Neural progenitor cell (in vitro differentiated cells): Measurements from ENCODE around the gene STRN. TPM values are rescaled to one million over a fixed set of nuclear protein-coding genes. Genes with fewer than 3 reads are reported as not detected.

Experiments
- DNase-seq: peaks from one replicate; pipeline ENCODE4 v3.0.0-alpha.2; 2016; ENCODE audit warnings: low spot score
- H2AFZ ChIP-seq: fragments of 200-600 bp; sonication (generic); replicated peaks from 2 replicates; pipeline ENCODE4 v1.6.1; 2016; ENCODE audit warnings: antibody characterized with exemption
- H3F3A ChIP-seq: fragments of 200-600 bp; sonication (generic); 2 replicates; pipeline ENCODE4 v1.6.1; 2016; ENCODE audit warnings: antibody characterized with exemption, low read depth
- H3K27ac ChIP-seq: fragments of 200-600 bp; sonication (generic); 2 replicates; pipeline ENCODE4 v1.5.1; 2016; ENCODE audit warnings: mild to moderate bottlenecking
- H3K27me3 ChIP-seq: fragments of 200-600 bp; sonication (generic); 2 replicates; pipeline ENCODE4 v1.6.1; 2016; ENCODE audit warnings: mild to moderate bottlenecking, moderate library complexity
- H3K36me3 ChIP-seq: fragments of 200-600 bp; sonication (generic); 2 replicates; pipeline ENCODE4 v1.5.1; 2016
- H3K4me1 ChIP-seq: fragments of 200-600 bp; sonication (generic); 2 replicates; pipeline ENCODE4 v1.6.1; 2016; ENCODE audit warnings: mixed run types
- H3K4me2 ChIP-seq: fragments of 200-600 bp; sonication (generic); 2 replicates; pipeline ENCODE4 v1.6.1; 2016
- H3K4me3 ChIP-seq: fragments of 200-600 bp; sonication (generic); 2 replicates; pipeline ENCODE4 v1.5.1; 2016
- H3K79me2 ChIP-seq: fragments of 200-600 bp; sonication (generic); 2 replicates; pipeline ENCODE4 v1.6.1; 2016; ENCODE audit warnings: low read depth
- H3K9ac ChIP-seq: fragments of 200-600 bp; sonication (generic); 2 replicates; pipeline ENCODE4 v1.6.1; 2016
- H3K9me3 ChIP-seq: fragments of 200-600 bp; sonication (generic); 2 replicates; pipeline ENCODE4 v1.5.1; 2016; ENCODE audit warnings: low read depth
- H4K20me1 ChIP-seq: fragments of 200-600 bp; sonication (generic); 2 replicates; pipeline ENCODE4 v1.6.1; 2016; ENCODE audit warnings: low read depth
- H3K27ac Mint-ChIP-seq: 3 replicates; pipeline ENCODE4 v1.8.0; 2021; ENCODE audit warnings: mixed read lengths
- H3K27me3 Mint-ChIP-seq: 2 replicates; pipeline ENCODE4 v1.8.0; 2022; ENCODE audit warnings: low read depth, mild to moderate bottlenecking, inconsistent platforms, moderate library complexity, mixed read lengths; ENCODE audit not compliant: insufficient read depth
- H3K36me3 Mint-ChIP-seq: 3 replicates; pipeline ENCODE4 v1.8.0; 2021; ENCODE audit warnings: mixed read lengths
- H3K4me1 Mint-ChIP-seq: 3 replicates; pipeline ENCODE4 v1.8.0; 2021; ENCODE audit warnings: mixed read lengths
- H3K4me3 Mint-ChIP-seq: 3 replicates; pipeline ENCODE4 v1.8.0; 2021; ENCODE audit warnings: mild to moderate bottlenecking, moderate library complexity, mixed read lengths
- H3K9me3 Mint-ChIP-seq: 3 replicates; pipeline ENCODE4 v1.8.0; 2020; ENCODE audit warnings: mixed read lengths
- CTCF ChIP-seq: fragments of 200-600 bp; sonication (generic); IDR thresholded peaks from 2 replicates; pipeline ENCODE4 v1.5.1; 2017; ENCODE audit warnings: antibody characterized with exemption, mild to moderate bottlenecking
- EZH2 ChIP-seq: fragments of 200-600 bp; sonication (generic); IDR thresholded peaks from 2 replicates; pipeline ENCODE4 v1.6.1; 2017; ENCODE audit warnings: antibody characterized with exemption, mild to moderate bottlenecking, moderate library complexity
- EZH2phosphoT487 ChIP-seq: fragments of 200-600 bp; sonication (generic); IDR thresholded peaks from 2 replicates; pipeline ENCODE4 v1.6.1; 2017; ENCODE audit warnings: antibody characterized with exemption
- total RNA-seq: library from RNA; depleted of rRNA; stranded (reverse); fragments of >200 nt; gene quantifications from 2 replicates; pipeline ENCODE4 v1.2.3, GENCODE V29; 2015; ENCODE audit warnings: low replicate concordance

The STRN gene
- total RNA-seq, 1 donor from 2014 or later, result 20.9 TPM

DNA sequence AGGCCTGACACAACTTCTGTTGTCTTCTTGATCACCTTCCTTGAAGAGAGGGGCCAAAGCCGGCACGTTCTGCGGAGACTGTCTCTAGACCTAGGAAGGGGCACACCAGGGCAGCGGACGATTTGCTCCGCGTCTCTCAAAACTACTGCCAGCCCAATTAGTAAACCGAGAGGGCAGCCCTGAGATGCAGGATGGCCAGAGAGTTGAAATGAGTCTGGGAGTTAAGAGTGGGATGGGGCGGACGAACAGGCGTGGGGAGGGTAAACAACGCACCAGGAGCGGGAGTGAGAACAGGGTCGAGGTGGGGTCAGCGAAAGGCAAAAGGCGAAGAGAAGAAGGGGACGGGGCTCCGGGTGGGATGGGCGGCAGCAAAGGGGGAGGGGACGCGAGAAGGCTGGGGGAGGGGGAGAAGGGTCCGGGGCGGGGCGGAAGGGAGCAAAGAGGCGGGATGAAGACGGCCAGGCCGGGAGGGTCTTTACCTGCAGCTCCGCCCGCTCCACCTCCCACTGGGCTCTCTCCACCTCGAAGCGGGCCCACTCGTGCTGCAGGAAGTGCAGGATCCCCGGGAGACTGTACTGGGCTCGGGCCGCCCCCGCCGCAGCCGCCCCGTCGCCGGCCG lies 476 bp downstream of the STRN start:
- Mint-ChIP-seq H3K36me3 (no peaks in the 10 kb centered on the region), H3K27ac (peak overlapping the region; percentile 79), H3K4me3 (peak overlapping the region; percentile 97), H3K27me3 (peaks cover 7% of the 10 kb centered on the region), H3K9me3 (no peaks in the 10 kb centered on the region), H3K4me1 (peaks cover 38% of the 10 kb centered on the region)
- Histone ChIP-seq H2AFZ (peak overlapping the region; percentile 99), H3K4me1 (peaks cover 26% of the 10 kb centered on the region), H3K4me3 (peak overlapping the region; percentile 97), H3K27me3 (peaks cover 13% of the 10 kb centered on the region), H4K20me1 (peaks cover 23% of the 10 kb centered on the region), H3K27ac (peak overlapping the region; percentile 52), H3K36me3 (no peaks in the 10 kb centered on the region), H3K9me3 (no peaks in the 10 kb centered on the region), H3K79me2 (peaks cover 45% of the 10 kb centered on the region), H3F3A (peaks cover 11% of the 10 kb centered on the region), H3K9ac (peak overlapping the region; percentile 58), H3K4me2 (peak overlapping the region; percentile 75)
- peak; percentile 88 for DNase-seq
- TF ChIP-seq EZH2phosphoT487, result no peak
- TF ChIP-seq EZH2, result no peak
- TF ChIP-seq CTCF, result no peak

GRCh38 chr2:36965206-36965605 lies 1.1 kb downstream of the STRN start:
- H3K4me3 Mint-ChIP-seq, result peak overlapping the region; percentile 97
- H3K36me3 Mint-ChIP-seq, result no peaks in the 10 kb centered on the region
- Histone ChIP-seq H3F3A (peaks cover 11% of the 10 kb centered on the region), H3K27me3 (peaks cover 13% of the 10 kb centered on the region), H2AFZ (peak overlapping the region; percentile 99), H3K9ac (peak overlapping the region; percentile 21), H3K4me1 (peaks cover 26% of the 10 kb centered on the region), H3K36me3 (no peaks in the 10 kb centered on the region), H3K4me3 (peak overlapping the region; percentile 97), H3K79me2 (peaks cover 52% of the 10 kb centered on the region), H3K4me2 (peak overlapping the region; percentile 75), H4K20me1 (peaks cover 23% of the 10 kb centered on the region), H3K27ac (no peak overlapping the region), H3K9me3 (no peaks in the 10 kb centered on the region)
- peaks cover 38% of the 10 kb centered on the region for H3K4me1 Mint-ChIP-seq
- no peak for TF ChIP-seq EZH2phosphoT487
- TF ChIP-seq EZH2, result no peak
- TF ChIP-seq CTCF, result no peak
- H3K27me3 Mint-ChIP-seq, result peaks cover 7% of the 10 kb centered on the region
- H3K9me3 Mint-ChIP-seq, result no peaks in the 10 kb centered on the region
- no peak overlapping the region for H3K27ac Mint-ChIP-seq
- no peak for DNase-seq

DNA sequence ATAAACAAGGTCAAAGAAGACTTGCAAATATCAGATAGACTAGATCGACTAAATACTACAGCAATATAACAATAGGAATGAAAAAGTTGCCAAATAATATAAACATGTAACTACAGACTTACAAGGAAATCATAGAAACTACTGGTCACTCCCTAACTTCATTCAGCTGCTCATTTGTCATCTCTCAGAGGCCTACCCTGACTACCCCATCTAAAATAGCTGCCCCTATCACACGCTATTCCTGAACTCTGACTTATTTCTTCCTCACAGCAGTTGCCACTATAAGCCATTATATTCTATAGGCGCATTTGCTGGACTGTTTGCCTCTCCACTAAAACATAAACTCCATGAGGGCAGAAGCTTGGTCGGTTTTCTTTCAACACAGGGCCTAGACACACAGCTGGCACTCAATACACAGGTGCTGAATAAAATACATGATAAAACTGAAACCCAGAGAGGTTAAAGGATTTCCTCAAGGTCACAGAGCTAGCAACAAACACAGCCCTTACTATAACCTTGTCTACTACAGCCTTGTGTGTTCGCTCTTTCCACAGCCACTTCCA lies 1.8 kb downstream of the STRN start:
- Histone ChIP-seq H4K20me1 (peaks cover 23% of the 10 kb centered on the region), H3K4me2 (peak overlapping the region; percentile 75), H3K4me3 (peak overlapping the region; percentile 97), H3K9ac (no peak overlapping the region), H3K9me3 (no peaks in the 10 kb centered on the region), H3K27ac (no peak overlapping the region), H3K36me3 (no peaks in the 10 kb centered on the region), H3F3A (peaks cover 11% of the 10 kb centered on the region), H3K4me1 (peaks cover 26% of the 10 kb centered on the region), H3K79me2 (peaks cover 58% of the 10 kb centered on the region), H3K27me3 (peaks cover 13% of the 10 kb centered on the region), H2AFZ (no peak overlapping the region)
- Mint-ChIP-seq H3K27me3 (peaks cover 7% of the 10 kb centered on the region), H3K27ac (no peak overlapping the region), H3K9me3 (no peaks in the 10 kb centered on the region), H3K4me3 (peak overlapping the region; percentile 97), H3K4me1 (peaks cover 38% of the 10 kb centered on the region), H3K36me3 (no peaks in the 10 kb centered on the region)
- no peak for TF ChIP-seq CTCF
- no peak for TF ChIP-seq EZH2
- TF ChIP-seq EZH2phosphoT487, result no peak
- DNase-seq, result no peak
